H1 (cell line): Measurements from ENCODE around the gene PRTG. TPM values are rescaled to one million over a fixed set of nuclear protein-coding genes. Genes with fewer than 3 reads are reported as not detected.

Experiments
- CTCF ChIA-PET: fragments of 300-600 bp; sonication (Branson Sonifier 250); formaldehyde crosslinking; loops from one replicate; lab custom pipeline; 2021; ENCODE audit not compliant: partially characterized antibody; lab: Charles Lee
- POLR2A ChIA-PET: fragments of 300-600 bp; sonication (Branson Sonifier 250); formaldehyde crosslinking; loops from one replicate; lab custom pipeline; 2021; ENCODE audit warnings: inconsistent platforms; ENCODE audit not compliant: partially characterized antibody; lab: Charles Lee
- DNase-seq, 2 experiments: peaks; one replicate each; pipeline versions ENCODE4 v3.0.0 to v3.0.0-alpha.2; 2010 to 2022; ENCODE audit warnings: low spot score in 2 of 2, low read depth in 1 of 2, mixed read lengths in 1 of 2
- FAIRE-seq: peaks from 2 replicates; lab custom pipeline; 2011; peaks lifted over from hg19 to GRCh38; lab: Jason Lieb, UNC
- H2AFZ ChIP-seq: 2 replicates; pipeline ENCODE4 v1.8.1; 2012; ENCODE audit warnings: low read length, inconsistent platforms
- H2AK5ac ChIP-seq: 2 replicates; pipeline ENCODE4 v1.6.1; 2013; ENCODE audit warnings: low read depth, low read length
- H2BK120ac ChIP-seq: replicated peaks from 2 replicates; pipeline ENCODE3; 2013; ENCODE audit warnings: low read depth, low read length, inconsistent platforms
- H2BK12ac ChIP-seq: 2 replicates; pipeline ENCODE4 v1.6.1; 2013; ENCODE audit warnings: low read depth, low read length
- H2BK15ac ChIP-seq: 2 replicates; pipeline ENCODE4 v1.6.1; 2013; ENCODE audit warnings: low read length
- H2BK20ac ChIP-seq: 2 replicates; pipeline ENCODE4 v1.6.1; 2013; ENCODE audit warnings: low read length
- H2BK5ac ChIP-seq: 2 replicates; pipeline ENCODE4 v1.6.1; 2013; ENCODE audit warnings: low read depth, low read length
- H3K14ac ChIP-seq: 2 replicates; pipeline ENCODE4 v1.6.1; 2013; ENCODE audit warnings: inconsistent platforms; ENCODE audit not compliant: insufficient read length
- H3K18ac ChIP-seq: 2 replicates; pipeline ENCODE4 v1.6.1; 2013; ENCODE audit warnings: low read length; ENCODE audit errors: extremely low read depth
- H3K23ac ChIP-seq: 2 replicates; pipeline ENCODE4 v1.6.1; 2013; ENCODE audit warnings: inconsistent platforms; ENCODE audit not compliant: insufficient read length
- H3K23me2 ChIP-seq: 2 replicates; pipeline ENCODE4 v1.6.1; 2013; ENCODE audit warnings: low read depth, low read length
- H3K27ac ChIP-seq: 2 replicates; pipeline ENCODE4 v1.6.1; 2011; ENCODE audit warnings: low read depth, low read length, inconsistent platforms
- H3K27me3 ChIP-seq, 4 experiments: replicated peaks in 1 of 4; 1 replicate in 1 of 4; 2 replicates in 3 of 4; pipeline versions ENCODE4 v1.6.1 to v1.8.1; 2011 to 2013; ENCODE audit warnings: low read length in 3 of 4, mild to moderate bottlenecking in 3 of 4, inconsistent platforms in 2 of 4, mixed read lengths in 2 of 4, moderate library complexity in 1 of 4; ENCODE audit not compliant: control insufficient read depth in 3 of 4, insufficient read depth in 3 of 4; ENCODE audit errors: extremely low read depth in 1 of 4
- H3K36me3 ChIP-seq, 4 experiments: 2 replicates each; pipeline versions ENCODE4 v1.6.1 to v1.8.1; 2011 to 2013; ENCODE audit warnings: mild to moderate bottlenecking in 4 of 4, low read length in 3 of 4, moderate library complexity in 2 of 4, control low read depth in 1 of 4, inconsistent platforms in 1 of 4; ENCODE audit not compliant: insufficient read depth in 4 of 4, control insufficient read depth in 2 of 4
- H3K4ac ChIP-seq: replicated peaks from 2 replicates; pipeline ENCODE3; 2013; ENCODE audit warnings: low read length, low read depth, mixed read lengths, inconsistent platforms; ENCODE audit not compliant: insufficient read length
- H3K4me1 ChIP-seq, 4 experiments: replicated peaks in 1 of 4; 1 replicate in 1 of 4; 2 replicates in 3 of 4; pipeline versions ENCODE4 v1.6.1 to v1.8.1; 2011 to 2013; ENCODE audit warnings: low read length in 3 of 4, inconsistent platforms in 2 of 4, mixed read lengths in 1 of 4; ENCODE audit not compliant: insufficient read depth in 4 of 4, control insufficient read depth in 3 of 4
- H3K4me2 ChIP-seq, 2 experiments: 2 replicates each; pipeline versions ENCODE4 v1.6.1 to v1.8.1; 2011 to 2013; ENCODE audit warnings: low read depth in 2 of 2, low read length in 2 of 2, control low read depth in 1 of 2, inconsistent platforms in 1 of 2, mild to moderate bottlenecking in 1 of 2; ENCODE audit not compliant: insufficient read depth in 1 of 2
- H3K4me3 ChIP-seq, 4 experiments: fragments of 200-600, 300-600 bp in 1 of 4; sonication (generic), shearing (Covaris generic), sonication (Bioruptor Twin) in 1 of 4; 2 replicates each; pipeline versions ENCODE4 v1.5.1 to v1.8.1; 2011 to 2016; ENCODE audit warnings: low read length in 4 of 4, low read depth in 3 of 4, control low read depth in 2 of 4, inconsistent platforms in 2 of 4, mild to moderate bottlenecking in 2 of 4, mixed read lengths in 1 of 4, moderate library complexity in 1 of 4; ENCODE audit not compliant: insufficient read depth in 2 of 4; ENCODE audit errors: extremely low read depth in 1 of 4
- H3K56ac ChIP-seq: replicated peaks from 2 replicates; pipeline ENCODE3; 2013; ENCODE audit warnings: low read depth, mild to moderate bottlenecking, mixed read lengths, low read length, inconsistent platforms; ENCODE audit not compliant: insufficient read length
- H3K79me1 ChIP-seq: 2 replicates; pipeline ENCODE4 v1.6.1; 2013; ENCODE audit warnings: low read depth, low read length, control low read depth
- H3K79me2 ChIP-seq, 2 experiments: 2 replicates each; pipeline versions ENCODE4 v1.6.1 to v1.8.1; 2012 to 2013; ENCODE audit warnings: low read length in 2 of 2, mild to moderate bottlenecking in 2 of 2, inconsistent platforms in 1 of 2; ENCODE audit not compliant: insufficient read depth in 2 of 2, control insufficient read depth in 1 of 2
- H3K9ac ChIP-seq, 4 experiments: replicated peaks in 1 of 4; 1 replicate in 1 of 4; 2 replicates in 3 of 4; pipeline versions ENCODE4 v1.6.1 to v1.8.1; 2011 to 2013; ENCODE audit warnings: low read depth in 3 of 4, low read length in 3 of 4, control low read depth in 2 of 4, mild to moderate bottlenecking in 2 of 4, moderate library complexity in 2 of 4, inconsistent platforms in 1 of 4; ENCODE audit errors: extremely low read depth in 1 of 4
- H3K9me3 ChIP-seq, 2 experiments: 2 replicates each; pipeline versions ENCODE4 v1.6.1 to v1.8.1; 2012 to 2013; ENCODE audit warnings: mild to moderate bottlenecking in 2 of 2, moderate library complexity in 2 of 2, control low read depth in 1 of 2, inconsistent platforms in 1 of 2, low read depth in 1 of 2, low read length in 1 of 2, mixed read lengths in 1 of 2; ENCODE audit not compliant: insufficient read depth in 2 of 2
- H4K20me1 ChIP-seq, 2 experiments: replicated peaks in 1 of 2; 2 replicates each; pipeline versions ENCODE3 to v1.8.1; 2011 to 2013; ENCODE audit warnings: inconsistent platforms in 2 of 2, low read length in 2 of 2, mild to moderate bottlenecking in 1 of 2; ENCODE audit not compliant: insufficient read depth in 2 of 2, control insufficient read depth in 1 of 2
- H4K5ac ChIP-seq: 2 replicates; pipeline ENCODE4 v1.6.1; 2013; ENCODE audit warnings: low read length, low read depth, mixed read lengths, inconsistent platforms; ENCODE audit not compliant: insufficient read length
- H4K8ac ChIP-seq: 2 replicates; pipeline ENCODE4 v1.8.0; 2013; ENCODE audit warnings: mild to moderate bottlenecking, moderate library complexity, low read length, inconsistent platforms; ENCODE audit not compliant: insufficient read depth; ENCODE audit errors: extremely low read depth
- H4K91ac ChIP-seq: replicated peaks from 2 replicates; pipeline ENCODE3; 2013; ENCODE audit warnings: low read length, mixed read lengths, inconsistent platforms; ENCODE audit not compliant: insufficient read length
- BACH1 ChIP-seq: IDR thresholded peaks from 2 replicates; pipeline ENCODE4 v1.6.1; 2012; ENCODE audit warnings: low read length, improper control_type of control experiment
- CEBPB ChIP-seq: IDR thresholded peaks from 2 replicates; pipeline ENCODE4 v1.6.1; 2012; ENCODE audit warnings: low read depth, low read length
- CHD1 ChIP-seq: IDR thresholded peaks from 2 replicates; pipeline ENCODE4 v1.6.1; 2012; ENCODE audit warnings: low read depth, low read length, improper control_type of control experiment
- MAFK ChIP-seq: IDR thresholded peaks from 2 replicates; pipeline ENCODE4 v1.6.1; 2012; ENCODE audit warnings: low read depth, mild to moderate bottlenecking, improper control_type of control experiment, low read length
- WGBS, 2 experiments: shearing (Covaris generic) in 1 of 2; methylation state at CpG; one replicate each; pipeline versions ENCODE4 v1.1.6 to v1.1.7; 2013 to 2015; ENCODE audit warnings: low lambda C conversion rate in 2 of 2, mixed read lengths in 2 of 2, inconsistent platforms in 1 of 2, low coverage in 1 of 2, missing lambda C conversion rate in 1 of 2; ENCODE audit not compliant: insufficient replicate concordance in 2 of 2, insufficient coverage in 1 of 2, insufficient read length in 1 of 2; ENCODE audit errors: extremely low coverage in 1 of 2, missing lambda C conversion rate in 1 of 2; 5-methylcytosine and 5-hydroxymethylcytosine counted together
- polyA plus RNA-seq, 7 experiments: library from polyadenylated mRNA; depleted of rRNA in 3 of 7; stranded (reverse) in 5 of 7; unstranded in 2 of 7; fragments of >200 nt in 5 of 7; fragments of 200-250 nt in 2 of 7; gene quantifications; 1 replicate in 5 of 7; 2 replicates in 1 of 7; 4 replicates in 1 of 7; pipeline versions ENCODE4 v1.2.1 to v1.2.3, GENCODE V29; 2011 to 2013; ENCODE audit warnings: missing spikeins in 2 of 7, mixed read lengths in 2 of 7
- total RNA-seq: library from RNA; stranded (reverse); fragmentation: NEBNext Ultra II Directional; extraction: Animal tissue kit (Norgen Biotek cat#: 25700); gene quantifications from 2 replicates; pipeline ENCODE4 v1.2.1, GENCODE V29; 2021

PRTG gene
- total and polyA plus RNA-seq, 2 of the 8 experiments (the other 6 are each of a cell fraction or from before 2014, with no cell fraction given) = 3.1 to 3.2 TPM

- no peak overlapping the region for H3K4ac ChIP-seq
- no peak overlapping the region for H2BK5ac ChIP-seq
- H3K4me1 ChIP-seq = no peaks in the 10 kb centered on the region; a peak in 1 of 7 replicates
- DNase-seq = no peak
- H2AK5ac ChIP-seq = no peak overlapping the region
- H3K4me2 ChIP-seq = peak overlapping the region in 1 of 2 experiments; percentile 63; a peak in 1 of 4 replicates
- ChIA-PET POLR2A (no interaction called here), CTCF (interaction anchor here (0.7 kb wide), 1 partner anchor 73 kb away, joined by 5 read pairs; no protein-coding TSS in a partner anchor)
- no peaks in the 10 kb centered on the region for H3K9me3 ChIP-seq
- no peak overlapping the region for H4K8ac ChIP-seq
- no peak overlapping the region for H4K5ac ChIP-seq
- H3K4me3 ChIP-seq = peak overlapping the region in 1 of 4 experiments; percentile 79; a peak in 1 of 8 replicates
- H4K20me1 ChIP-seq = peaks cover 0 to 2% of the 10 kb centered on the region in 2 experiments
- H3K79me1 ChIP-seq = no peaks in the 10 kb centered on the region
- FAIRE-seq = no peak
- no peak overlapping the region for H3K56ac ChIP-seq
- H2BK20ac ChIP-seq = no peak overlapping the region
- peaks cover 18 to 40% (median 32%) of the 10 kb centered on the region in 4 experiments for H3K27me3 ChIP-seq
- H3K27ac ChIP-seq = no peak overlapping the region
- no peak overlapping the region for H2BK12ac ChIP-seq
- 77% methylated on average over 3 of the region's 3 CpGs; no CpG with 5 or more reads in 1 of the 2 experiments for WGBS, 2 experiments
- H3K36me3 ChIP-seq = no peaks in the 10 kb centered on the region; a peak in 1 of 8 replicates
- H3K23ac ChIP-seq = no peak overlapping the region
- no peak overlapping the region for H3K18ac ChIP-seq
- H3K9ac ChIP-seq = no peak overlapping the region
- H3K23me2 ChIP-seq = peaks cover 8% of the 10 kb centered on the region
- H3K79me2 ChIP-seq = no peaks in the 10 kb centered on the region
- no peak overlapping the region for H2BK15ac ChIP-seq
- H4K91ac ChIP-seq = no peak overlapping the region
- H2AFZ ChIP-seq = no peak overlapping the region
- TF ChIP-seq CHD1 = no peak
- TF ChIP-seq MAFK = no peak
- TF ChIP-seq CEBPB = no peak
- no peak for TF ChIP-seq BACH1
- H3K14ac ChIP-seq = no peak overlapping the region
- no peak overlapping the region for H2BK120ac ChIP-seq
Observed at GRCh38 chr15:55586808-55587207, 156.1 kb downstream of the PRTG start.
